ENCODE results near the gene POLE. TPM values are rescaled to one million over a fixed set of nuclear protein-coding genes. Genes with fewer than 3 reads are reported as not detected.

Gene POLE
- total and polyA plus RNA-seq, 4 donors: 7.6 to 39.2 (median 19.7) TPM

- Histone ChIP-seq H3K4me3 (ENCODE audit: low read depth in 1 of 3, low read length in 3 of 3) (peak overlapping the region in 1 of 3 donors; percentile 34), H3K4me1 (ENCODE audit: control insufficient read depth in 4 of 4, insufficient read depth in 4 of 4, low read length in 3 of 4) (peaks cover 4 to 9% (median 7%) of the 10 kb centered on the region in 4 donors), H3K9ac (ENCODE audit: low read depth in 1 of 2, low read length in 2 of 2) (no peak overlapping the region), H3K27ac (ENCODE audit: low read depth in 1 of 2, low read length in 2 of 2) (no peak overlapping the region), H3K9me3 (ENCODE audit: control insufficient read depth in 4 of 4, low read length in 3 of 4) (peaks cover 0 to 5% (median 1%) of the 10 kb centered on the region in 4 donors), H3K27me3 (ENCODE audit: control insufficient read depth in 4 of 4, insufficient read depth in 4 of 4, low read length in 3 of 4) (peaks cover 0 to 6% (median 0%) of the 10 kb centered on the region in 4 donors), H3K36me3 (ENCODE audit: control insufficient read depth in 4 of 4, insufficient read depth in 3 of 4, low read depth in 1 of 4, low read length in 3 of 4) (peaks cover 0 to 3% (median 0%) of the 10 kb centered on the region in 4 donors)
- WGBS: 20% methylated on average over 27 of the region's 28 CpGs
- TF ChIP-seq ATF3 (IDR thresholded peaks at IDR 0.05) (no peak), MAX (IDR thresholded peaks at IDR 0.05) (no peak), CTCF (IDR thresholded peaks at IDR 0.05; ENCODE audit: low read depth, low read length, missing input control) (no peak)
- no peak for DNase-seq (ENCODE audit: low spot score)
Observed at GRCh38 chr12:132619071-132619385, 68.1 kb downstream of the POLE start.

GRCh38 chr12:132618683-132619043, 68.5 kb downstream of the POLE start, which contains the start of gene P2RX2:
Gene P2RX2 (plus strand): TSS chr12:132618776. CDS start chr12:132618817, 41 bp downstream.
- Histone ChIP-seq H3K9me3 (ENCODE audit: control insufficient read depth in 4 of 4, low read length in 3 of 4) (peaks cover 0 to 5% (median 1%) of the 10 kb centered on the region in 4 donors), H3K27ac (ENCODE audit: low read depth in 1 of 2, low read length in 2 of 2) (no peak within 1 kb of the TSS), H3K9ac (ENCODE audit: low read depth in 1 of 2, low read length in 2 of 2) (no peak within 1 kb of the TSS), H3K27me3 (ENCODE audit: control insufficient read depth in 4 of 4, insufficient read depth in 4 of 4, low read length in 3 of 4) (peaks cover 0 to 6% (median 0%) of the 10 kb centered on the region in 4 donors), H3K36me3 (ENCODE audit: control insufficient read depth in 4 of 4, insufficient read depth in 3 of 4, low read depth in 1 of 4, low read length in 3 of 4) (no peaks in the 10 kb centered on the region), H3K4me3 (ENCODE audit: low read depth in 1 of 3, low read length in 3 of 3) (peak within 1 kb of the TSS in 1 of 3 donors; percentile 34), H3K4me1 (ENCODE audit: control insufficient read depth in 4 of 4, insufficient read depth in 4 of 4, low read length in 3 of 4) (peaks cover 4 to 10% (median 8%) of the 10 kb centered on the region in 4 donors)
- TF ChIP-seq RAD21 (IDR thresholded peaks at IDR 0.05) (no peak), YY1 (IDR thresholded peaks at IDR 0.05) (no peak), EGR1 (IDR thresholded peaks at IDR 0.05; ENCODE audit: low read depth in 2 of 2) (no peak), MAX (IDR thresholded peaks at IDR 0.05) (no peak), FOXA2 (IDR thresholded peaks at IDR 0.05) (no peak), SP1 (IDR thresholded peaks at IDR 0.05) (no peak), TAF1 (conservative IDR thresholded peaks at IDR 0.05) (no peak), GABPA (IDR thresholded peaks at IDR 0.05 in 1 of 2, conservative IDR thresholded peaks at IDR 0.05 in 1 of 2) (no peak), JUND (IDR thresholded peaks at IDR 0.05) (no peak)
- 11% methylated on average over 49 of the region's 49 CpGs for WGBS
- DNase-seq (ENCODE audit: low spot score): no peak

- Histone ChIP-seq H3K4me3 (ENCODE audit: low read depth in 1 of 3, low read length in 3 of 3) (peak overlapping the region in 1 of 3 donors; percentile 34), H3K36me3 (ENCODE audit: control insufficient read depth in 4 of 4, insufficient read depth in 3 of 4, low read depth in 1 of 4, low read length in 3 of 4) (no peaks in the 10 kb centered on the region), H3K27ac (ENCODE audit: low read depth in 1 of 2, low read length in 2 of 2) (no peak overlapping the region), H3K27me3 (ENCODE audit: control insufficient read depth in 4 of 4, insufficient read depth in 4 of 4, low read length in 3 of 4) (peaks cover 0 to 6% (median 0%) of the 10 kb centered on the region in 4 donors), H3K9ac (ENCODE audit: low read depth in 1 of 2, low read length in 2 of 2) (no peak overlapping the region), H3K9me3 (ENCODE audit: control insufficient read depth in 4 of 4, low read length in 3 of 4) (peaks cover 0 to 5% (median 1%) of the 10 kb centered on the region in 4 donors), H3K4me1 (ENCODE audit: control insufficient read depth in 4 of 4, insufficient read depth in 4 of 4, low read length in 3 of 4) (peaks cover 4 to 10% (median 8%) of the 10 kb centered on the region in 4 donors)
- DNase-seq (ENCODE audit: low spot score): no peak
- TF ChIP-seq ATF3 (IDR thresholded peaks at IDR 0.05) (no peak), MAX (IDR thresholded peaks at IDR 0.05) (no peak), HNF4A (conservative IDR thresholded peaks at IDR 0.05) (no peak), SP1 (IDR thresholded peaks at IDR 0.05) (no peak)
- TF ChIP-seq, protein P1, sequence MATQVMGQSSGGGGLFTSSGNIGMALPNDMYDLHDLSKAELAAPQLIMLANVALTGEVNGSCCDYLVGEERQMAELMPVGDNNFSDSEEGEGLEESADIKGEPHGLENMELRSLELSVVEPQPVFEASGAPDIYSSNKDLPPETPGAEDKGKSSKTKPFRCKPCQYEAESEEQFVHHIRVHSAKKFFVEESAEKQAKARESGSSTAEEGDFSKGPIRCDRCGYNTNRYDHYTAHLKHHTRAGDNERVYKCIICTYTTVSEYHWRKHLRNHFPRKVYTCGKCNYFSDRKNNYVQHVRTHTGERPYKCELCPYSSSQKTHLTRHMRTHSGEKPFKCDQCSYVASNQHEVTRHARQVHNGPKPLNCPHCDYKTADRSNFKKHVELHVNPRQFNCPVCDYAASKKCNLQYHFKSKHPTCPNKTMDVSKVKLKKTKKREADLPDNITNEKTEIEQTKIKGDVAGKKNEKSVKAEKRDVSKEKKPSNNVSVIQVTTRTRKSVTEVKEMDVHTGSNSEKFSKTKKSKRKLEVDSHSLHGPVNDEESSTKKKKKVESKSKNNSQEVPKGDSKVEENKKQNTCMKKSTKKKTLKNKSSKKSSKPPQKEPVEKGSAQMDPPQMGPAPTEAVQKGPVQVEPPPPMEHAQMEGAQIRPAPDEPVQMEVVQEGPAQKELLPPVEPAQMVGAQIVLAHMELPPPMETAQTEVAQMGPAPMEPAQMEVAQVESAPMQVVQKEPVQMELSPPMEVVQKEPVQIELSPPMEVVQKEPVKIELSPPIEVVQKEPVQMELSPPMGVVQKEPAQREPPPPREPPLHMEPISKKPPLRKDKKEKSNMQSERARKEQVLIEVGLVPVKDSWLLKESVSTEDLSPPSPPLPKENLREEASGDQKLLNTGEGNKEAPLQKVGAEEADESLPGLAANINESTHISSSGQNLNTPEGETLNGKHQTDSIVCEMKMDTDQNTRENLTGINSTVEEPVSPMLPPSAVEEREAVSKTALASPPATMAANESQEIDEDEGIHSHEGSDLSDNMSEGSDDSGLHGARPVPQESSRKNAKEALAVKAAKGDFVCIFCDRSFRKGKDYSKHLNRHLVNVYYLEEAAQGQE (IDR thresholded peaks at IDR 0.05): no peak
- 11% methylated on average over 51 of the region's 51 CpGs for WGBS
Observed at GRCh38 chr12:132617822-132618682, 69.1 kb downstream of the POLE start.
